Renal pelvis (tissue), 4 donors: Measurements from ENCODE around the gene TTC34. TPM values are rescaled to one million over a fixed set of nuclear protein-coding genes. Genes with fewer than 3 reads are reported as not detected.

Experiments
- DNase-seq: peaks from one replicate; pipeline ENCODE4 v3.0.0-alpha.2; 2013
- polyA plus RNA-seq, 3 donors: library from polyadenylated mRNA; unstranded; fragments of 120-200 nt; gene quantifications; one replicate each; pipeline ENCODE4 v1.2.1, GENCODE V29; 2013; ENCODE audit not compliant: insufficient read length in 3 of 3

Gene TTC34
- polyA plus RNA-seq, 3 donors, result 0.97 to 1.4 (median 1.2) TPM

- no peak for DNase-seq
Observed at GRCh38 chr1:2606396-2606880, 195.1 kb downstream of the TTC34 start.

- DNase-seq, result no peak
Observed at GRCh38 chr1:2605509-2606395, 195.7 kb downstream of the TTC34 start.

- DNase-seq, result no peak
Observed at GRCh38 chr1:2604844-2605508, 196.5 kb downstream of the TTC34 start.

- no peak for DNase-seq
Observed at GRCh38 chr1:2604156-2604843, 197.2 kb downstream of the TTC34 start.

- no peak for DNase-seq
Observed at GRCh38 chr1:2603521-2604155, 197.9 kb downstream of the TTC34 start.

GRCh38 chr1:2602866-2603520 is 198.5 kb downstream of the TTC34 start:
- DNase-seq, result no peak

- DNase-seq, result no peak
Observed at GRCh38 chr1:2602311-2602835, 199.1 kb downstream of the TTC34 start.

GRCh38 chr1:2601721-2602303 is 199.7 kb downstream of the TTC34 start:
- no peak for DNase-seq

- DNase-seq, result no peak
Observed at GRCh38 chr1:2598329-2598931, 203.1 kb downstream of the TTC34 start.

GRCh38 chr1:2597441-2598328 is 203.8 kb downstream of the TTC34 start:
- no peak for DNase-seq

GRCh38 chr1:2596530-2597333 is 204.8 kb downstream of the TTC34 start:
- DNase-seq, result no peak

GRCh38 chr1:2595812-2596529 is 205.5 kb downstream of the TTC34 start:
- DNase-seq, result no peak

- DNase-seq, result no peak
Observed at GRCh38 chr1:2595261-2595811, 206.2 kb downstream of the TTC34 start.

- DNase-seq, result no peak
Observed at GRCh38 chr1:2594641-2595131, 206.8 kb downstream of the TTC34 start.

GRCh38 chr1:2594001-2594640 is 207.4 kb downstream of the TTC34 start:
- no peak for DNase-seq

- no peak for DNase-seq
Observed at GRCh38 chr1:2593251-2593878, 208.1 kb downstream of the TTC34 start.
